Measurements from ENCODE around the gene ADCY3. TPM values are rescaled to one million over a fixed set of nuclear protein-coding genes. Genes with fewer than 3 reads are reported as not detected.
A peak's percentile ranks its signal among the peaks of the same experiment; 100 is the strongest.

Gene ADCY3
- total RNA-seq, 3 donors from 2014 or later = 24.9 to 30.4 (median 25.3) TPM

- no peak for TF ChIP-seq CTCF (IDR thresholded peaks at IDR 0.05)
- Histone ChIP-seq H3K36me3 (ENCODE audit: low read depth) (no peaks in the 10 kb centered on the region), H3K4me1 (ENCODE audit: low read depth) (no peaks in the 10 kb centered on the region), H3K4me3 (no peak overlapping the region), H3K9me3 (no peaks in the 10 kb centered on the region)
- ATAC-seq (no peak), DNase-seq (peak in 1 of 3 donors; percentile 8)
- intact Hi-C loops (cut with DNase I, micrococcal nuclease) = no loop called here
Measured at GRCh38 chr2:24840164-24840869, 79.7 kb downstream of the ADCY3 start.

- no peaks in the 10 kb centered on the region for H3K9me3 ChIP-seq
- H3K4me1 ChIP-seq (ENCODE audit: low read depth) = no peaks in the 10 kb centered on the region
- ATAC-seq (no peak), DNase-seq (no peak)
- H3K4me3 ChIP-seq = no peak overlapping the region
- intact Hi-C loops (cut with DNase I, micrococcal nuclease) = no loop called here
- H3K36me3 ChIP-seq (ENCODE audit: low read depth) = no peaks in the 10 kb centered on the region
- no peak for TF ChIP-seq CTCF (IDR thresholded peaks at IDR 0.05)
Measured at GRCh38 chr2:24839729-24840128, 80.3 kb downstream of the ADCY3 start.

- H3K4me3 ChIP-seq = no peak overlapping the region
- no peaks in the 10 kb centered on the region for H3K4me1 ChIP-seq (ENCODE audit: low read depth)
- intact Hi-C loops (cut with DNase I, micrococcal nuclease) = no loop called here
- peak in 1 of 3 donors; percentile 2 for DNase-seq
- no peak for ATAC-seq
- TF ChIP-seq CTCF (IDR thresholded peaks at IDR 0.05) = no peak
- no peaks in the 10 kb centered on the region for H3K36me3 ChIP-seq (ENCODE audit: low read depth)
- H3K9me3 ChIP-seq = no peaks in the 10 kb centered on the region
Measured at GRCh38 chr2:24838541-24838940, 81.5 kb downstream of the ADCY3 start.

GRCh38 chr2:24837996-24838513 is 82.0 kb downstream of the ADCY3 start:
- intact Hi-C loops (cut with DNase I, micrococcal nuclease) = no loop called here
- ATAC-seq = no peak
- Histone ChIP-seq H3K36me3 (ENCODE audit: low read depth) (no peaks in the 10 kb centered on the region), H3K4me3 (no peak overlapping the region), H3K4me1 (ENCODE audit: low read depth) (no peaks in the 10 kb centered on the region), H3K9me3 (no peaks in the 10 kb centered on the region)
- peak in 1 of 3 donors; percentile 5 for DNase-seq
- no peak for TF ChIP-seq CTCF (IDR thresholded peaks at IDR 0.05)

GRCh38 chr2:24836706-24837105 is 83.3 kb downstream of the ADCY3 start:
- DNase-seq (peak in 1 of 3 donors; percentile 3), ATAC-seq (no peak)
- intact Hi-C loops (cut with DNase I, micrococcal nuclease) = no loop called here
- Histone ChIP-seq H3K4me1 (ENCODE audit: low read depth) (no peaks in the 10 kb centered on the region), H3K36me3 (ENCODE audit: low read depth) (no peaks in the 10 kb centered on the region), H3K9me3 (no peaks in the 10 kb centered on the region), H3K4me3 (no peak overlapping the region)
- TF ChIP-seq CTCF (IDR thresholded peaks at IDR 0.05) = no peak
